Measurements from ENCODE around the gene USP34.

USP34 gene

GRCh38 chr2:61255580-61256437, 215.1 kb downstream of the USP34 start:
- Histone ChIP-seq H3K9me3 (ENCODE audit: control insufficient read depth, low read length) (no peaks in the 10 kb centered on the region), H3K36me3 (ENCODE audit: control insufficient read depth, insufficient read depth, low read length) (peaks cover 2% of the 10 kb centered on the region), H3K27ac (ENCODE audit: insufficient read depth, low read depth, low read length, poor library complexity, severe bottlenecking) (no peak overlapping the region), H3K4me1 (ENCODE audit: control insufficient read depth, insufficient read depth, low read length) (no peaks in the 10 kb centered on the region), H3K27me3 (ENCODE audit: control insufficient read depth, insufficient read depth, low read length, poor library complexity, severe bottlenecking) (no peaks in the 10 kb centered on the region), H3K4me3 (ENCODE audit: insufficient read depth, low read depth, low read length) (no peak overlapping the region)
- WGBS, 2 experiments: 94 to 100% methylated on average over 5 of the region's 5 CpGs

GRCh38 chr2:61254536-61254935, 216.4 kb downstream of the USP34 start:
- no peak overlapping the region for H3K27ac ChIP-seq (ENCODE audit: insufficient read depth, low read depth, low read length, poor library complexity, severe bottlenecking)
- H3K9me3 ChIP-seq (ENCODE audit: control insufficient read depth, low read length): no peaks in the 10 kb centered on the region
- no peaks in the 10 kb centered on the region for H3K27me3 ChIP-seq (ENCODE audit: control insufficient read depth, insufficient read depth, low read length, poor library complexity, severe bottlenecking)
- H3K4me1 ChIP-seq (ENCODE audit: control insufficient read depth, insufficient read depth, low read length): no peaks in the 10 kb centered on the region
- H3K4me3 ChIP-seq (ENCODE audit: insufficient read depth, low read depth, low read length): no peak overlapping the region
- H3K36me3 ChIP-seq (ENCODE audit: control insufficient read depth, insufficient read depth, low read length): peaks cover 2% of the 10 kb centered on the region
- WGBS, 2 experiments: 95 to 96% methylated on average over 5 of the region's 5 CpGs

- Histone ChIP-seq H3K27me3 (ENCODE audit: control insufficient read depth, insufficient read depth, low read length, poor library complexity, severe bottlenecking) (no peaks in the 10 kb centered on the region), H3K9me3 (ENCODE audit: control insufficient read depth, low read length) (no peaks in the 10 kb centered on the region), H3K4me3 (ENCODE audit: insufficient read depth, low read depth, low read length) (no peak overlapping the region), H3K27ac (ENCODE audit: insufficient read depth, low read depth, low read length, poor library complexity, severe bottlenecking) (no peak overlapping the region), H3K36me3 (ENCODE audit: control insufficient read depth, insufficient read depth, low read length) (peaks cover 2% of the 10 kb centered on the region), H3K4me1 (ENCODE audit: control insufficient read depth, insufficient read depth, low read length) (no peaks in the 10 kb centered on the region)
- WGBS, 2 experiments: 89 to 95% methylated on average over 4 of the region's 4 CpGs
These were observed 217.8 kb downstream of the USP34 start for GRCh38 chr2:61253136-61253535.

- H3K4me3 ChIP-seq (ENCODE audit: insufficient read depth, low read depth, low read length): no peak overlapping the region
- no peaks in the 10 kb centered on the region for H3K27me3 ChIP-seq (ENCODE audit: control insufficient read depth, insufficient read depth, low read length, poor library complexity, severe bottlenecking)
- no peaks in the 10 kb centered on the region for H3K9me3 ChIP-seq (ENCODE audit: control insufficient read depth, low read length)
- H3K36me3 ChIP-seq (ENCODE audit: control insufficient read depth, insufficient read depth, low read length): peaks cover 10% of the 10 kb centered on the region
- no peak overlapping the region for H3K27ac ChIP-seq (ENCODE audit: insufficient read depth, low read depth, low read length, poor library complexity, severe bottlenecking)
- H3K4me1 ChIP-seq (ENCODE audit: control insufficient read depth, insufficient read depth, low read length): no peaks in the 10 kb centered on the region
- WGBS, 2 experiments: 96 to 97% methylated on average over 2 of the region's 2 CpGs
These were observed 218.9 kb downstream of the USP34 start for GRCh38 chr2:61252031-61252430.

- peaks cover 8% of the 10 kb centered on the region for H3K36me3 ChIP-seq (ENCODE audit: control insufficient read depth, insufficient read depth, low read length)
- 92 to 93% methylated on average over 9 of the region's 9 CpGs for WGBS, 2 experiments
These were observed 221.3 kb downstream of the USP34 start for GRCh38 chr2:61249521-61250071.

GRCh38 chr2:61247204-61247812, 223.6 kb downstream of the USP34 start:
- Histone ChIP-seq H3K27ac (ENCODE audit: insufficient read depth, low read depth, low read length, poor library complexity, severe bottlenecking) (no peak overlapping the region), H3K4me1 (ENCODE audit: control insufficient read depth, insufficient read depth, low read length) (no peaks in the 10 kb centered on the region), H3K27me3 (ENCODE audit: control insufficient read depth, insufficient read depth, low read length, poor library complexity, severe bottlenecking) (no peaks in the 10 kb centered on the region), H3K36me3 (ENCODE audit: control insufficient read depth, insufficient read depth, low read length) (peaks cover 8% of the 10 kb centered on the region), H3K4me3 (ENCODE audit: insufficient read depth, low read depth, low read length) (no peak overlapping the region), H3K9me3 (ENCODE audit: control insufficient read depth, low read length) (no peaks in the 10 kb centered on the region)

More at GRCh38 chr2:61249521-61250071, 221.3 kb downstream of the USP34 start:
- no peak overlapping the region for H3K4me3 ChIP-seq (ENCODE audit: insufficient read depth, low read depth, low read length)
- H3K27me3 ChIP-seq (ENCODE audit: control insufficient read depth, insufficient read depth, low read length, poor library complexity, severe bottlenecking): no peaks in the 10 kb centered on the region
- H3K4me1 ChIP-seq (ENCODE audit: control insufficient read depth, insufficient read depth, low read length): no peaks in the 10 kb centered on the region
- no peaks in the 10 kb centered on the region for H3K9me3 ChIP-seq (ENCODE audit: control insufficient read depth, low read length)
- no peak overlapping the region for H3K27ac ChIP-seq (ENCODE audit: insufficient read depth, low read depth, low read length, poor library complexity, severe bottlenecking)

GRCh38 chr2:61244694-61245093, 226.2 kb downstream of the USP34 start:
- 100% methylated on average over 1 of the region's 1 CpG; no CpG with 5 or more reads in 1 of the 2 experiments for WGBS, 2 experiments
- Histone ChIP-seq H3K36me3 (ENCODE audit: control insufficient read depth, insufficient read depth, low read length) (peaks cover 22% of the 10 kb centered on the region), H3K4me1 (ENCODE audit: control insufficient read depth, insufficient read depth, low read length) (no peaks in the 10 kb centered on the region), H3K4me3 (ENCODE audit: insufficient read depth, low read depth, low read length) (no peak overlapping the region), H3K27ac (ENCODE audit: insufficient read depth, low read depth, low read length, poor library complexity, severe bottlenecking) (no peak overlapping the region), H3K27me3 (ENCODE audit: control insufficient read depth, insufficient read depth, low read length, poor library complexity, severe bottlenecking) (no peaks in the 10 kb centered on the region), H3K9me3 (ENCODE audit: control insufficient read depth, low read length) (no peaks in the 10 kb centered on the region)

- Histone ChIP-seq H3K27ac (ENCODE audit: insufficient read depth, low read depth, low read length, poor library complexity, severe bottlenecking) (no peak overlapping the region), H3K4me3 (ENCODE audit: insufficient read depth, low read depth, low read length) (no peak overlapping the region), H3K9me3 (ENCODE audit: control insufficient read depth, low read length) (no peaks in the 10 kb centered on the region), H3K27me3 (ENCODE audit: control insufficient read depth, insufficient read depth, low read length, poor library complexity, severe bottlenecking) (no peaks in the 10 kb centered on the region), H3K36me3 (ENCODE audit: control insufficient read depth, insufficient read depth, low read length) (peaks cover 14% of the 10 kb centered on the region), H3K4me1 (ENCODE audit: control insufficient read depth, insufficient read depth, low read length) (no peaks in the 10 kb centered on the region)
- WGBS, 2 experiments: 96 to 97% methylated on average over 6 of the region's 6 CpGs
These were observed 229.6 kb downstream of the USP34 start for GRCh38 chr2:61241266-61241665.

GRCh38 chr2:61238219-61239012, 232.5 kb downstream of the USP34 start:
- no peaks in the 10 kb centered on the region for H3K27me3 ChIP-seq (ENCODE audit: control insufficient read depth, insufficient read depth, low read length, poor library complexity, severe bottlenecking)
- peaks cover 17% of the 10 kb centered on the region for H3K36me3 ChIP-seq (ENCODE audit: control insufficient read depth, insufficient read depth, low read length)
- no peak overlapping the region for H3K27ac ChIP-seq (ENCODE audit: insufficient read depth, low read depth, low read length, poor library complexity, severe bottlenecking)
- no peaks in the 10 kb centered on the region for H3K4me1 ChIP-seq (ENCODE audit: control insufficient read depth, insufficient read depth, low read length)
- no peaks in the 10 kb centered on the region for H3K9me3 ChIP-seq (ENCODE audit: control insufficient read depth, low read length)
- no peak overlapping the region for H3K4me3 ChIP-seq (ENCODE audit: insufficient read depth, low read depth, low read length)
- WGBS, 2 experiments: 94 to 97% methylated on average over 1 of the region's 1 CpG

GRCh38 chr2:61235716-61236115, 235.2 kb downstream of the USP34 start:
- 95 to 97% methylated on average over 2 of the region's 2 CpGs for WGBS, 2 experiments
- Histone ChIP-seq H3K36me3 (ENCODE audit: control insufficient read depth, insufficient read depth, low read length) (peaks cover 14% of the 10 kb centered on the region), H3K4me1 (ENCODE audit: control insufficient read depth, insufficient read depth, low read length) (no peaks in the 10 kb centered on the region), H3K9me3 (ENCODE audit: control insufficient read depth, low read length) (no peaks in the 10 kb centered on the region), H3K27ac (ENCODE audit: insufficient read depth, low read depth, low read length, poor library complexity, severe bottlenecking) (no peak overlapping the region), H3K4me3 (ENCODE audit: insufficient read depth, low read depth, low read length) (no peak overlapping the region), H3K27me3 (ENCODE audit: control insufficient read depth, insufficient read depth, low read length, poor library complexity, severe bottlenecking) (no peaks in the 10 kb centered on the region)
